Stimulated activated CD8-positive, alpha-beta memory T cell treated with anti-CD3 and anti-CD28 coated beads, Interleukin-7, amount 100 ng/mL, for 4 hours (primary cell): Measurements from ENCODE around the gene TMX2.
A peak's percentile ranks its signal among the peaks of the same experiment; 100 is the strongest.
"Not testable (repeated sequence)": the region's sequence is repeated elsewhere in the genome, so short reads cannot be mapped to it uniquely, and the experiment has no call there.

Source experiments
- DNase-seq, 2 donors: peaks; one replicate each; pipeline ENCODE4 v3.0.0-alpha.2; 2020; ENCODE audit warnings: low read depth in 2 of 2

Gene TMX2

GRCh38 chr11:57713835-57714234, 1.4 kb downstream of the TMX2 start:
- no peak for DNase-seq

DNA sequence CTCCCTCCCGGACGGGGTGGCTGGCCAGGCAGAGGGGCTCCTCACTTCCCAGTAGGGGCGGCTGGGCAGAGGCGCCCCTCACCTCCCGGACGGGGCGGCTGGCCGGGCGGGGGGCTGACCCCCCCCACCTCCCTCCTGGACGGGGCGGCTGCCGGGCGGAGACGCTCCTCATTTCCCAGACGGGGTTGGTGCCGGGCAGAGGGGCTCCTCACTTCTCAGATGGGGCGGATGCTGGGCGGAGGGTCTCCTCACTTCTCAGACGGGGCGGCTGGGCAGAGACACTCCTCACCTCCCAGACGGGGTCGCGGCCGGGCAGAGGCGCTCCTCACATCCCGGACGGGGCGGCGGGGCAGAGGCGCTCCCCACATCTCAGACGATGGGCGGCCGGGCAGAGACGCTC, 4.3 kb downstream of the TMX2 start:
- not testable (repeated sequence) for DNase-seq

GRCh38 chr11:57727185-57727584, 14.8 kb downstream of the TMX2 start:
- DNase-seq, result no peak

GRCh38 chr11:57728829-57729228, 16.4 kb downstream of the TMX2 start:
- DNase-seq, result no peak

DNA sequence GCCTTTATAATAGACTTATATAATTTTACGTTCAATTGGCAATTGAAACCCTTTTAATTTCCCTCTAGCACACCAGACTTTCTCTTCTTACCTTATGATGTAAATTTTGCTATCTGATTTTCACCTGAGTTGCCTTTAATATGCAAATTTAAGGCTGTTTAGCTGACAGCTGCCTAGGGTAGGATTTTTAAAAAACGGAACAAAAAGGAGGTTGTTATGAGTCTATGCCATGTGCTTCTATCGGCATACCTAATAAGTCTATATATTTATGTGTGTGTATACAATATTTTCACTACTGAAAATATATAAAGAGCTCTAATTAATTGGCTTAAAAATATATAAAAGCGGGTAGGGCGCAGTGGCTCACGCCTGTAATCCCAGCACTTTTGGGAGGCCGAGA, 17.1 kb downstream of the TMX2 start:
- no peak for DNase-seq

DNA sequence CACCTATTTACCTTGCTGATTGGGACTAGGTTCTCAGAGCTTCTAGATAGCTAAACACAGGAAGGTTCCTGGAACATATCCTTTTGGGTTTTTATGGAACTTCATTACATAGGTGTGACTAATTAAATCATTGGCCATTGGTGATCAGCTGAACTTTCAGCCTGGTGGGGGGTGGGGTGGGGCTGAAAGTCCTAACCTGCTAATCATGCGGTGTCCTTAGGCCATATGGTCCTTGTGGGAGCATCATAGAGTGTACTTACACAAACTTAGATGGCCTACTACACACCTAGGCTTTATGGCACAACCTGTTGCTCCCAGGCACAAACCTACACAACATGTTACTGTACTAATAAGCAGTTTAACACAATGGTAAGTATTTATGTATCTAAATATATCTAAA, 20.3 kb downstream of the TMX2 start:
- DNase-seq, result no peak

DNA sequence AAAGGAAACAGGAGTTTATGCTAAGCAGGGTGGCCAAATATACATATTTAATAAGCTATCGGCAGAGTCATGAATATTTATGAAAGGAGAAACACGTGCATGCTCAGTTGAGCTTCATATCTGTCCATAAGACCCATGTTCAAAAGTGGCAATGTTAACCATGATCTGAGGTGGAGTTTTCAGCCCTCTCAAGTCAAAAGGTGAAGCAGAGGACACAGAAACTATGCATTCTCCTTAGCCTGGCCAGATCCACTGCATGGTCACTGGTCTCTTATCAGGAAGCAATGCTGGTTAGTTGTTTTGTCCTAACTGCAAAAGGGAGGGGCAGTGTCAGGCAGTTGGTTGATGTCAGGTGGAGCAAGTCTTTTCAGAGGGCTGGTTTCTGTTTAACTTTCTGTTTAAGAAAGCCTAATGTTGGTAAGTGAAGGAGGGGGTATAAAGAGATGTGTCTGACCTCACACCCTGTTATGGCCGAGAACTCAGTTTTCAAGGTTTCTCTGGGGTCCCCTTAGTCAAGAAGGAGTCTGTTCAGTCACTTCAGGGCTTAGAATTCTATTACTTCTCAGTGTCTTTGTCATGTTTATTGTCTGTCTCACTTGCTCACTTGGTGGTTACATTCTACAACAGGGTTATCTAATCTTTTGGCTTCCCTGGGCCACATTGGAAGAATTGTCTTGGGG, 23.4 kb downstream of the TMX2 start:
- DNase-seq, result no peak

GRCh38 chr11:57741132-57742086, 29.0 kb downstream of the TMX2 start, which contains the start of gene SELENOH:
SELENOH (plus strand) TSS chr11:57741491; CDS start chr11:57741596, 105 bp downstream.
- DNase-seq, result peak; percentile 88 to 91

- no peak for DNase-seq
These were observed 29.7 kb downstream of the TMX2 start for GRCh38 chr11:57742087-57742452.

DNA sequence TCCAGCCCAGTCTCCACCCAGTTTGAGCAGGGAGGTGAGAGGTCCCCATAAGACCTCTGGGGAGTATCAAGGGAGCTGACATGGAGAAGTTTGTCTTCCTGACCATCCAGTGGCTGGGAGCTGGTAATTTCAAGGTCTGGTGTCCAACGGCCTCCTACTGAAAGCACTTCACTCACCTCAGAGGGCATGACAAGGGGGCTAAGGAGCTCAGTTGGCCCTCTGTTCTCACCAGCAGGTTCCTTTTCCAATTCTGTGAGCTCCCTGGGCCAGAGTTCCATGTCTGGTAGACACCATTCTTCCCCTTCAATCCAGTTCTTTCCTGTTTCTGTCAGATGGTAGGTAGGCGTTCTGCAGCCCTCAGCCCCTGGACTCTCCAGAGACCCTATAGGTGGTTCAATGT, 32.0 kb downstream of the TMX2 start:
- no peak for DNase-seq

DNA sequence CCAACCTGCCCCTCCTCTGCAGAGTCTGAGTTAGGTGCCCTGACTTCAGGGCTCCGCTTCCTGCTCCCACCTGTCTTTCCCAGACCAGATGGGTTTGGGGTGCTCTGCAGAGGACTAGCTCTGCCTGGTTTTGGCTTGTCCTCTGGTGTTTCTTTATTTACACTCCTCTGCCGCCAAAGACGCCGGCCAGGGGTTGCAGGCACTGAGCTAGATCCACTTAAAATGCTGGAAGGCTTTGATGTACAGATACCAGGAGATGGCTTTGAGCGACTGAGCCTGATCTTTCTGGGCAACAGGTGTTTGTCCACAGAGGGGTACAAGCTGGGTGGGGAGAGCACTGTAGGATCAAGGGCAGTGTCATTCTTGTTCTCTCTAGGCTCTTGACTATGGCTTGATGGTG, 32.8 kb downstream of the TMX2 start:
- DNase-seq, result no peak

DNA sequence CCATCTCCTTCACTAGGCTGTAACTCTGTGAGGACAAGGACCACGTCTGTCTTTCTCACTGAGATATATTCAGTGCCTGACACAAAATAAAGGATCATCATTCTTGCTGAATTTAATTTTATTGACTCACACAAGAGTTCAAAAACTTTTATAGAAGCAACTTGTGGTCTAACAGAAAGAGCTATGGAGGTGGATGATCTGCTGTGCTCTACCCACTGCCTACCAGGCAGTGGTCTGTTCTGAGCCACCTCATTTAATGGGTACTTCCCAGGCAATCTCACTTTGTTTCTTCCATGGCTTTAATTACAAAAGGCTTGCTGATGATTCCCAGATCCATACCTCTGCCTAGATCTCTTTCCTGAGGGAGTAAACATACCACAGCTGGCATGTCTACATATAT, 34.5 kb downstream of the TMX2 start:
- DNase-seq, result no peak

DNA sequence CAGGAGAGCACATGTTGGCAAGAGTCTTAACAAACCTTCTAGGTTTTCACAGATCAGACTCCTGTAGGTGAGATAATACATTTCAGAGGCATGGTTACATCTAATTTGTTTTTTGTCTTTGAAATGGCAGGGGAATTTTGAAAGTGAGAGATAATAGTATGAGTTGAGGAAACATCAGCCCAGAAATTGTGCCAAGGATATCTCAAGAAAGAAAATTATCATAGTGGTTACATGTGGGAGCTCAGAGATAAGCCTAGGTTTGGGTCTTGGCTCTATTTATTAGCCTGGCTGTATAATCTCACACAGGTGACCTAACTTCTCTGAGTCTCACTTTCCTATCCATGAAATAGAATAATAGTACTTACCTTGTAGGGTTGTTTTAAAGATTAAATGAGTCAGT, 38.8 kb downstream of the TMX2 start:
- no peak for DNase-seq

DNA sequence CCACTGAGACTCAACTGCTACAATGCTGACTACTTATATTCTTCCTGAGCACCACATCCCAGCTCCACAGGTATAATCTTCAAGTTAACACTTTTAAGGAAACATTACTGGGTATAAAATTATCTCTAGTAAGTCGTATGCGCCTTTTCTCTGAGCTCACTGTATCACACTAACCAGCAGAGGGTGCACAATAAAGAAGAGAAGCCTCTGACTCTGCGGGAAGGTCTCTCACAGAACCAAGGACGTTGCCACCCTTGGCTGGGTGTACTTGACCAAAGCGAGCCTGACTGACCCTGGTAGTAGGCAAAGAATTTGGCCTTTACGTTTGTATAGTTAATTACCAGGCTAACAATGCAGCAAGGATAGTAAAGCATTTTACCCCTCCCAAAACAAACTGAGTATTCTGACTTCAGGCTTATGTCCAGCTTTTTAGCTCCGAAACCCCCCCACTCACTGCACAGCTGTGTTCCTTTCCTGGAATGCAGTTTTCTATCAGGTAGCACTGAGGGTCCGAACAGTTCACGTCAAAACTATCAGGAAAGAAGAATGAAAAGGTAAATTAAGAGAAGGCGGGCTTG, 39.4 kb downstream of the TMX2 start, which contains the start of gene BTBD18:
Gene BTBD18 (minus strand): TSS at position 144 of the 578 bp plus-strand sequence. CDS start 631 bp downstream, outside the sequence.
- DNase-seq, result no peak

GRCh38 chr11:57752954-57753353, 40.6 kb downstream of the TMX2 start:
- DNase-seq, result no peak

- DNase-seq, result no peak
These were observed 45.8 kb downstream of the TMX2 start for GRCh38 chr11:57758174-57758573.

GRCh38 chr11:57761301-57762234, 49.2 kb downstream of the TMX2 start, which contains the start of gene CTNND1:
CTNND1 (plus strand) TSS chr11:57761802; CDS start chr11:57791479, 29,677 bp downstream.
- no peak for DNase-seq

GRCh38 chr11:57762235-57762861, 50.0 kb downstream of the TMX2 start:
- DNase-seq, result no peak

GRCh38 chr11:57763568-57763967, 51.2 kb downstream of the TMX2 start:
- no peak for DNase-seq

GRCh38 chr11:57764021-57764420, 51.6 kb downstream of the TMX2 start:
- DNase-seq, result no peak

DNA sequence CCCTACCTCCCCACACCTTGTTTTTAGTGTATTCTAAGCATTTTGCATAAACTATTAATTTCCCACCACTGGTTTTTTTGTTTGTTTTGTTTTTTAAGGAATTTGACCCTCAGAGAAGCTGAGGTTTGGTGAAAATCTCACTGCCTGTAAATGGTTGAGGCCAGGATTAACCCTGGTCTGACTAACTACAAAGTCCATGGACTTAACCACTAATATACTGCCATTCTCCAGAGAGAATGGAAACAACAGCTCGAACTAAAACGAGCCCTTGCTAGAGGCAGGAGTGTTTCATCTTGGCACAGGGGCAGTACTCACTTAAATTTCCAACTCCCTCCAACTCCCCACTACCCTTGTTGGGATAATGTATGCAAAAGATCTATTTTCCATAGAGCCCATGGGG, 52.2 kb downstream of the TMX2 start:
- no peak for DNase-seq
